HUDEP-2 (cell line): ENCODE measurements around the gene PMIS2.

Experiments
- DNase-seq, 76 experiments: peaks; one replicate each; lab custom pipeline; 2025; ENCODE audit not compliant: unreplicated experiment in 76 of 76; lab: John Stamatoyannopoulos, UW

The PMIS2 gene

DNA sequence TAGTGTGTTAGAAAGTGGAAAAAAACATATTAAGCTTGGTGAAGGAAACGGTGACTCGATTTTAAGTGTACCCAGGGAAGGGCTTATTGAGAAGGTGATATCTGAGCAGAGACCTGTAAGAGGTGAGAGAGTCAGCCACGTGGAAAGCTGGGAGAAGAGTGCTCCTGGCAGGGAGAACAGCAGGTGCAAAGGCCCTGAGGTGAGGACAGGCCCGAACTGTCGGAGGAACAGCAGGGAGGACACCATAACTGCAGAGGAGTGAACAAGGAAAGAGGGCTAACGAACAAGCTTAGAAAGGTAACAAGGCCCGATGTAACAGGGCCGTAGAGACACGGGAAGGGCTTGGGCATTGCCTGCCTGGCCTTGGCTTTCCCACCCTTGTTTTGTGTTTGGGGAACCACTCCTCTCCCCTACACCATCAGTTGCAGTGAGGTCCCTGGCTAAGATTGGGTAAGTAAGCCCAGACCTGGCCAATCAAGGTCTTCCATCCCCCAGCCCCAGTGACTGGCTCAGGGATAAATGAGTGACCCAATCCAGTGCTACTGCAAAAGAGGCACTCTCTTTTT lies 29.9 kb upstream of the PMIS2 start:
- no peak for DNase-seq

DNA sequence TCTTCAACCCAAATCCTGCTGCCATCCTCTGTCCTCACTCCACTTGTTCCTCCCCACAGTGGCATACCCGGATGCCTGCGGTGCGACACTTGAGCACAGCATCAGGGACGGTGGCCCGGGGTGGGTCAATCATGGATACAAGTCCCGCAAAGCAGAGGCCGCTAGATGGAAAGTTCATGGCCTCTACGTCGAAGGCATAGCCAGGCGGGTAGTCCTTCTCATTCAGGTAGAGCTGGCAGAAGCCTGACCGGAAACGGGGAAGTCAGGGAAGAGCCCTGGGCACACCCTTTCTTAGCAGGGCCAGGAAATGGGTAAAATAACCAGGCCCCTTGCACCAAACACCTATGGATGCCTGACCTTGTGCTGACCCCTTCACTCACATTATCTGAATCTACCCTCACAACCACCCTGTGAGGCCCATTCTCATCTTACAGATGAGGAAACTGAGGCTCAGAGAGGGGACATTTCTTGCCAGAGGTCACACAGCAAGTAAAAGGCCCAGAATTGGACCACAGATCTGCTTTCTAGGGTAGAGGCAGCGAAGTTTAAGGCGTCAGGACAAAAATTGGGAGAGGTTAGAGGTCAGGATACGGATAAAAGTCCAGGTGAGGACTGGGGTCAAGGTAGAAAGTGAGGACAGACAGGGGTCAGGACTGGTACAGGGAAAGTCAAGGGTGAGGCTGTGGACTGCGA lies 29.0 kb upstream of the PMIS2 start:
- DNase-seq = no peak

DNA sequence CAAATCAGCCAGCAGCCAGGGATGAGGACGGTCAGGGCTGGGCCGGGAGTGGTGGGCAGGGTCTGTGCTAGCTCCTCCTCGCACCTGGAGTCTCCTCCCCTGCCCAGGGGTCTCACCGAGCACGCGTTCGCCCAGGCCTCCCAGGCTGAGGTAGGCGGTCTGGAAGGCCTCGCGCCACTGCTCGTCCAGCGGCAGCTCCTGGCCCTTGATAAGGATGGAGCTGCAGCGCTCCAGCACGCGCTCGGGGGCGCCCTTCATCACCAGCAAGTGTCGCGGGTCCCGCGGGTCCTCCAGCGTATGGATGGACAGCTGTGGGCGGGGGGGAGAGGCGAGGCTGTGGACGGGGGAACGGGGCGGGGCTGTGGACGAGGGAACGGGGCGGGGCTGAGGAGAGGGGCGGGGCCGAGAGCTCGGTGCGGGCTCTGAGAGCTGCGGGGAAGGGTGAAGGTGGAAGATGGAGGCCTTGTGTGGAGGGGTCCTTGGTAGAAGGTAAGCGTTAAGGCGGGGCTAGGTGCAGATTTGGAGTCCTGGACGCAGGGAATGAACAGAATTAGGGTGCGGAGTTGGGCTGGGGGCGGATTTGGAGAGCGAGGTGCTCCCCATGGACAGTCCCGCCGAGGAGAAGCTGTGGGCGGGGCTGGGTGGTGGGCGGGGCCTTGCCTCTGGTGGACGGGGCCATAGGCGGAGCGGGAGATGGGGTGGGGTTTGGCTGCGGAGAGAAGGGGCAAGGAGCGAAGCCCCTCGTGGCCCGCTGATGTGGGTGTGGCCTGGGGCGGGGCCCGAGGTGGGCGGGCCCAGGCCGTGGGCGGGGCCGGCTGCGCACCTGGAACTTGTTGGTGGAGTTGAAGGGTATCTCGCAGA lies 28.2 kb upstream of the PMIS2 start:
- peak in 23 of 76 experiments; percentile 15 to 59 (median 33) for DNase-seq

- DNase-seq = no peak
These were observed 27.3 kb upstream of the PMIS2 start for GRCh38 chr19:35558400-35559280.

DNA sequence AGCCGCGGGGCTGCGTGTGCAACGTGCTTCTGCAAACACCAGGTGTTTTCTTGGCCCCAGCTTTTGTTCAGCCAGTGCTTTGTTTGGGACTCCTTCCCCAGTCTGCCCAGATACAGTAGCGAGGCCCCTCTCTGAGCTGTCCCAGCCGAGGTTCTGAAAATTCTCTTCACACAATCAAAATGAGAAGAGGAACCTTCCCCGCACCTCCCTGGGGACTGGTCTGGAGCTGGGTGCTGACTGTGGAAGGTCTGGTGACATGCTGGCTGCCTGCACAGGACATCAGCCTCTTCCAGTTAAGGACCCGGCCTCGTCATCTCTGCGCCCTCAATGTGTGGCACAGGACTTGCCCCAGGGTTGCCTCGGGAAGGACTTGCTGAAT lies 26.7 kb upstream of the PMIS2 start:
- DNase-seq = no peak

- no peak for DNase-seq
These were observed 26.2 kb upstream of the PMIS2 start for GRCh38 chr19:35559781-35560180.

- DNase-seq = no peak
These were observed 25.7 kb upstream of the PMIS2 start for GRCh38 chr19:35560271-35560670.

GRCh38 chr19:35560677-35561076 lies 25.3 kb upstream of the PMIS2 start:
- DNase-seq = no peak

GRCh38 chr19:35561436-35561835 lies 24.5 kb upstream of the PMIS2 start:
- DNase-seq = no peak

DNA sequence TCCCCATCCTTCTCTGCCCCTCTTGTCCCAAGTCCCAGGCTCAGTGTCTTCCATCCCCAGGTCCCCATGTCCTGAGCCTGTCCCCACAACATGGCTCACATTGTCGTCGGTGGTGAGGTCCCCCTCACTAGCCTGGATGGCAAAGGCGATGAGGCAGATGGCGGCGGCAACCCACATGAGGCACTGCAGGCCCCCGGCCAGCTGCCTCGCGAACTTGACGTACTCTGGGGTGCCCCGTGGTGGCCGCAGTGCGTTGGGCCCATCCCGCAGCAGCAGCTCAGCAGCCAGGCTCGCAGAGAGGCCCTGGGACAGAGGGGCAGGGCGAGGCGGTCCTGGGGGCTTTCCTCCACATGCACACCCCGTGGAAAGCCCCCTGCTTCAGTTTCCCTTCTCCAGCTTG lies 23.6 kb upstream of the PMIS2 start:
- no peak for DNase-seq

- DNase-seq = no peak
These were observed 23.2 kb upstream of the PMIS2 start for GRCh38 chr19:35562776-35563175.

- DNase-seq = no peak
These were observed 22.7 kb upstream of the PMIS2 start, which contains the start of gene ATP4A for GRCh38 chr19:35563207-35563829. Gene ATP4A (minus strand): TSS chr19:35563658. CDS start chr19:35563629, 29 bp downstream.

- DNase-seq = no peak
These were observed 20.7 kb upstream of the PMIS2 start for GRCh38 chr19:35565016-35565856.

- no peak for DNase-seq
These were observed 19.2 kb upstream of the PMIS2 start for GRCh38 chr19:35566738-35567137.

- peak in 5 of 76 experiments; percentile 11 to 27 (median 24) for DNase-seq
These were observed 16.6 kb upstream of the PMIS2 start for GRCh38 chr19:35569281-35569781.

- no peak for DNase-seq
These were observed 14.5 kb upstream of the PMIS2 start for GRCh38 chr19:35571406-35571965.

- DNase-seq = no peak
These were observed 8.1 kb upstream of the PMIS2 start for GRCh38 chr19:35577918-35578317.

DNA sequence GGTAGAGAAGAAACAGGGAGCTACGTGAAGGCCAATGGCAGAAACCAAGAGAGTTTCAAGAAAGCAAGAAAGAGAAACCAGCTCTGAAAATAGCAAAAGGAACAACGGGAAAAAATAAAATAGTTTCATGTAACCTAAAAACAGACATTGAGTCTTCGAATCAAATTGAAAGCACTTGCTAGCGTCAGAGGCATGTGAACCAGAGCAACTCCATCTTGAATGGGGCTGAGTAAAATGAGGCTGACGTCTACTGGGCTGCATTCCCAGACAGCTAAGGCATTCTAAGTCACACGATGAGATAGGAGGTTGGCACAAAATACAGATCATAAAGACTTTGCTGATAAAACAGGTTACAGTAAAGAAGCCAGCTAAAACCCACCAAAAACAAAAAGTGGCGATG lies 7.3 kb upstream of the PMIS2 start:
- DNase-seq = no peak

DNA sequence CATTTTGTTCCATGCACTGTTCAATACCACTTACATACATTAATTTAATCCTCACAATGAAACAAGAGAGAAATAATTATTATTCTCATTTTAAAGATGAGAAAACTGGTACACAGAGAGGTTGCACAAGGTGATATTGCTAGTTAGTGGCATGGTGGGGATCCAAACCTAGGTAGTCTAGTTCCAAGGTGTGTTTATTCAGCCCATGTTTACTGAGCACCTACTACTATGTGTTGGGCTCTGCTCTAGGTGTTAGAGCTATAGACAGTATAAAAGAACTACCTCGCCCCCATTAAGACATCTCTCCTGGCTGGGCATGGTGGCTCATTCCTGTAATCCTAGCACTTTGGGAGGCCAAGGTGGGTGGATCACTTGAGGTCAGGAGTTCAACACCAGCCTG lies 3.2 kb upstream of the PMIS2 start:
- no peak for DNase-seq
